Stimulated activated CD8-positive, alpha-beta memory T cell treated with anti-CD3 and anti-CD28 coated beads, Interleukin-12 subunit alpha, Interleukin-12 subunit beta, amount 100 ng/mL, for 4 hours (primary cell): ENCODE data around the gene TNRC6C.
"Not testable (repeated sequence)": the region's sequence is repeated elsewhere in the genome, so short reads cannot be mapped to it uniquely, and the experiment has no call there.

Experiments used
- DNase-seq: peaks from one replicate; pipeline ENCODE4 v3.0.0-alpha.2; 2020; ENCODE audit warnings: low read depth

Gene TNRC6C

DNA sequence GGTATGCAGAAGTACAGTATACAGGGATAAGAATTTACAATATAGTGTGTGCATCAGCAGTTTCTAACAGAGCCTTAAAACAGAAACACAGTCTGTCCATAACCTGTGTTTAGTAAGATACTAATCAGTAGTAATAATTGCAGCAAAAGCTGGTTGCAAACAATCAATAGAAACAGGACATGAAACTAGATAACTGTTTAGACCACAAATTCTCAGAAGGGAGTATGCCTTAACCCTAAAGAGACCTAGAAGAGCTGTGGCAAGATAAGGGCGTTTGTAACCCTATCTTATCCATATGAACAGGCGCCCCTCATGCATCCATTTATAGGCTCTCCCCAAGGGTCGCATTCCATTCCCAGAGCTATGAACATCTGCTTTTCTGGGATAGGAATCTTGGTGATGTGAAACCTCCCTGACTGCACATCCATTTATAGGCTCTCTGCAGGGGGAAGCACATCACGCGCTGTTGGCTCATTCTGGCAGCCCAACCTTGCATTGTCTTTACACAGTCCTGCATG lies 123.9 kb downstream of the TNRC6C start:
- DNase-seq = not testable (repeated sequence)

GRCh38 chr17:78082988-78083387 lies 124.5 kb downstream of the TNRC6C start:
- DNase-seq = no peak

GRCh38 chr17:78086740-78087139 lies 128.2 kb downstream of the TNRC6C start:
- no peak for DNase-seq

GRCh38 chr17:78088529-78088928 lies 130.0 kb downstream of the TNRC6C start:
- DNase-seq = no peak

- DNase-seq = no peak
These were observed 131.2 kb downstream of the TNRC6C start for GRCh38 chr17:78089576-78090281.

GRCh38 chr17:78092794-78093324 lies 134.4 kb downstream of the TNRC6C start:
- DNase-seq = no peak

GRCh38 chr17:78095035-78095434 lies 136.5 kb downstream of the TNRC6C start:
- no peak for DNase-seq

- DNase-seq = no peak
These were observed 137.6 kb downstream of the TNRC6C start for GRCh38 chr17:78096093-78096492.

- no peak for DNase-seq
These were observed 142.6 kb downstream of the TNRC6C start for GRCh38 chr17:78101112-78101511.

DNA sequence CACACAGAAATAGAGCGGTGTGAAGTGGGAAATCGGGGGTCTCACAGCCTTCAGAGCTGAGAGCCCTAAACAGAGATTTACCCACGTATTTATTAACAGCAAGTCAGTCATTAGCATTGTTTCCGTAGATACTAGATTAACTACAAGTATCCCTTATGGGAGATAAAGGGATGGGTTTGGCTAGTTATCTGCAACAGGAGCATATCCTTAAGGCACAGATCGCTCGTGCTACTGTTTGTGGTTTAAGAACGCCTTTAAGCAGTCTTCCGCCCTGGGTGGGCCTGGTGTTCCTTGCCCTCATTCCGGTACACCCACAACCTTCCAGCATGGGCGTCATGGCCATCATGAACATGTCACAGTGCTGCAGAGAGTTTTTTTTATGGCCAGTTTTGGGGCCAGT lies 143.0 kb downstream of the TNRC6C start:
- DNase-seq = no peak

- DNase-seq = no peak
These were observed 144.8 kb downstream of the TNRC6C start for GRCh38 chr17:78103311-78103710.

- no peak for DNase-seq
These were observed 146.0 kb downstream of the TNRC6C start for GRCh38 chr17:78104540-78104941.

DNA sequence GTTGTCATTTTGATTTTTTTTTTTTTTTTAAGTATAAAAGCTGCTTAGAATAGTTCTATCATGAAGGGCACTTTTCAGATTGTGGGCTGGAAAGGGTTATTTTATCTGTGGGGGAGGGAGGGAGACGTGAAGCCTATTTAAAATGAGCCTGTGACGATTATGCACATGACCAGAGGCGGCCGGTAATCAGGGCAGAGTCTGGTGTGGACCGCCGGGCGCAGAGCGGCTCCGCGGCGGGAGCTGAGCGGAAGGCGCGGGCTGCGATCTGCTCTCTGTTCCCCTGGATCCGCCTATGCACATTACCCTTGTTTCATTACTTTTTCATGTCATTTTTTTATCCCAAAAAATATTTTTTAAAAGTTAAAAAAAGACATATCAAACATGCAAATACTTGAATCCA lies 146.6 kb downstream of the TNRC6C start:
- DNase-seq = no peak

DNA sequence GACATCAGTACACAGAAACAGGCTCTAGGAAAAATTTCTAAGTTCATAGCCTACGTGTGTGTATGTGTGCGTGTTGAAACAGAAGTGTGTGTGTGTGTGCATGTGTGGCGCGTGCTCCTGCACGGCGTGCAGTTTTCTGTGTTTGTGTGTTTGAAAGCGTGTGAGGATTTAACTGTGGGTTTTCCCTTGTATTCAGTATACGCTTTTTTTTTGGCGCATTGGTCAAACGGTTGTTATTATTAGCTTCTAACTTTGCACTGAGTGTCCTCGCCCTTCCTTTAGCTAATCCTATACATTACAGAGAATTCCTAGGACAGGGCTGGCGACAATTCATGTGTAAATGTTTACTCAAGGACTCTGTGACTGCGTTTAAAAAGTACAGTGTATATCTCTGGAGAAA lies 147.0 kb downstream of the TNRC6C start:
- no peak for DNase-seq

DNA sequence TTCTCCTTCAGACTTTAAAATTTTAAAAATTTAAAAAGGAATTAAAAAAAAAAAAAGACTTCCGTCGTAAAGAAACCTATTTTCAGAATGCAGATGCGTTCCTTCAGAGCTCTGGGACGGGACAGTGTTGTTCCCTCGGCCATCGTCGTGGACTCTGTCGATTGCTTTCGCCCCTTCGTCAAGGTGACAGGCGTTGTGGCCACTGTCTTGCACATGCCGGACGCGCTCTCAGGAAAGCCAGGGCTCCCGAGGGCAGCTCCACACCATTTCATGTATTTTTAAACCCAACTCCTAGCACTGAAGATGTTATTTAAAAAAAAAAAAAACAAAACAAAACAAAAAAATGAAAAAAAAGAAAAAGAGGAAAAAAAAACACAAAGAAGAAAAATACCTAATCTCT lies 147.7 kb downstream of the TNRC6C start:
- no peak for DNase-seq

- no peak for DNase-seq
These were observed 149.0 kb downstream of the TNRC6C start for GRCh38 chr17:78107457-78107856.

- DNase-seq = no peak
These were observed 149.6 kb downstream of the TNRC6C start for GRCh38 chr17:78107976-78108725.

GRCh38 chr17:78108726-78109488 lies 150.4 kb downstream of the TNRC6C start:
- no peak for DNase-seq

DNA sequence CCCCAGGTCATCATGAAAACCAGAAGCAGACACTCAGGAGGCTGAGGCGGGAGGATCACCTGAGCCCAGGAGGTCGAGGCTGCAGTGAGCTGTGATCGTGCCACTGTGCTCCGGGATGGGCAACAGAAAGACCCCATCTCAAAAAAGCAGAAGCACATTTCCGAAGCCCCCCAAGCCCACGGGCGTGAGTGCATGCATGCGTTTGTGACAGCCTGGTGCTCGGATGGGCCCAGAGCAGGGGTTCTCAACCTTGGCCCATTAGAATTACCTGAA lies 150.9 kb downstream of the TNRC6C start:
- DNase-seq = no peak

DNA sequence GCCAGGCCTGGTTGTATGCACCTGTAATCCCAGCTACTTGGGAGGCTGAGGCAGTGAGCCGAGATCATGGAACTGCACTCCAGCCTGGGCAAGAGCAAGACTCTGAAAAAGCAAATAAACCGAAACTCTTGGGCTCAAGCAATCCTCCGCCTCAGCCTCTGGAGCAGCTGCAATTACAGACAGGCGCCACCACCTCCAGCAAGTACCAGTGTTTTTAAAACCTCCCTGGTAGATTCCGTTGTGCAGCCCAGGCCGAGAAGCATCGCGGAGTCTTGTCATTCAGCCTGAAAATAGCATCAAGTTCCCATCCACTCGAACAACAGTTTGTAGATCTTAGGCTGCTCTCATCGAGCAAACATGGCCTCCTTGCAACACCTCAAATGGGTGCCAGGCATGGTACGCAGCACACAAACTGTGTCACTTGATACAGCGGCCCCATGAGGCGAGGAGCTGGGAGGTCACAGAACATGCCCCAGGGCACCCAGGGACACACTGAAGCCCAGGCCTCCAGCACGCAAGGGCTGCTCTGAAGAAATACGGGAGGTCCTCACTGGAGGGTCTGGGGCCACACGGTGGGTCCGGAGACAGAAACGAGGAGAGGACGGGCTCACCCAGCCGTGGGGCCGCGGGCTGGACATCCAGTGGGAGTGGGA lies 152.0 kb downstream of the TNRC6C start:
- no peak for DNase-seq

DNA sequence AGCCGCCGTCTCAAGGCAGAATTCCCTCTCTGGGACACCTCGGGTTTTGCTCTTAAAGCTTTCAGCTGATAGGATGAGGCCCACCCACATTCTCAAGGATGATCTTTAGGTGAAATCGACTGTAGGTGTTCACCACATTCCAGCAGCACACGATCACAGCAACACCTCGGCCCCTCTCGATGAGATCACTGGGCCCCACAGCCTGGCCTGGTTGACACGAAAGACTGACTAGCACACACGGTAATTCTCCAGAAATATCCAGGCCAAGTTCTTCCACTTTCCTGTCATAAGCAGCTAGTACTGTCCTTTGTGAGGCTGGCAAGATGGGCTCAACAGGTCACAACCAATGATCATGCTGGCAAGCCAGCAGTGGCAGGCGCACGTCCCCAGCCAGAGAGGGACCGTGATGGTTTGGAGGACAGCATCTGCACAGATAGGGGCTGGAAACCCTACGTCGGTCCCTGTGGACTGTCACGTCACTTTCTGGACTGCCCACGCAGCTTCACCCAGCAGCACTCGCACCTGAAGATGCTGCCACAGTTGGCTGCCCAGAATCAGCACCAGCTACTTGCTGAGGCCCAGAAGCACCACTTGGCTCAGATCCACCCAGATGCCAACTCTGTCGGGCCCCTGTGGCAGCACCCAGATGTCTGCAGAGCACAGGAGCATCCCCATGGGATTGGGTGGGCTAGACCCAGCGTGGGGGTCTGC lies 152.7 kb downstream of the TNRC6C start:
- no peak for DNase-seq
